Activated naive CD4-positive, alpha-beta T cell treated with anti-CD3 and anti-CD28 coated beads, Interleukin-2, amount 50 U/mL, for 24 hours (primary cell): Measurements from ENCODE around the gene GGT6.
"Not testable (repeated sequence)": the region's sequence is repeated elsewhere in the genome, so short reads cannot be mapped to it uniquely, and the experiment has no call there.

Source experiments
- H3K27ac Mint-ChIP-seq: one replicate; pipeline ENCODE4 v1.8.0; 2021; ENCODE audit warnings: mild to moderate bottlenecking, mixed read lengths
- H3K27me3 Mint-ChIP-seq: one replicate; pipeline ENCODE4 v1.8.0; 2021; ENCODE audit warnings: mixed read lengths
- H3K36me3 Mint-ChIP-seq: one replicate; pipeline ENCODE4 v1.8.0; 2021; ENCODE audit warnings: mixed read lengths
- H3K4me1 Mint-ChIP-seq: one replicate; pipeline ENCODE4 v1.8.0; 2021; ENCODE audit warnings: mixed read lengths
- H3K4me3 Mint-ChIP-seq: one replicate; pipeline ENCODE4 v1.8.0; 2021; ENCODE audit warnings: mild to moderate bottlenecking, mixed read lengths
- H3K9me3 Mint-ChIP-seq: one replicate; pipeline ENCODE4 v1.8.0; 2021; ENCODE audit warnings: mixed read lengths

The GGT6 gene

GRCh38 chr17:4560421-4560820 is at the start of gene GGT6:
Gene GGT6, minus strand, starts transcription at chr17:4560577. Its CDS starts 56 bp downstream, at chr17:4560521.
- Mint-ChIP-seq H3K36me3 (no peaks in the 10 kb centered on the region), H3K27me3 (no peaks in the 10 kb centered on the region), H3K4me3 (no peak within 1 kb of the TSS), H3K27ac (no peak within 1 kb of the TSS), H3K9me3 (no peaks in the 10 kb centered on the region), H3K4me1 (peaks cover 34% of the 10 kb centered on the region)

GRCh38 chr17:4610162-4610561 is 49.8 kb upstream of the GGT6 start:
- Mint-ChIP-seq H3K4me3 (no peak overlapping the region), H3K27me3 (peaks cover 6% of the 10 kb centered on the region), H3K36me3 (no peaks in the 10 kb centered on the region), H3K4me1 (no peaks in the 10 kb centered on the region), H3K27ac (no peak overlapping the region), H3K9me3 (no peaks in the 10 kb centered on the region)

- Mint-ChIP-seq H3K9me3 (no peaks in the 10 kb centered on the region), H3K27ac (no peak overlapping the region), H3K4me3 (no peak overlapping the region), H3K4me1 (no peaks in the 10 kb centered on the region), H3K36me3 (no peaks in the 10 kb centered on the region), H3K27me3 (peaks cover 6% of the 10 kb centered on the region)
Measured at GRCh38 chr17:4609761-4610160, 49.4 kb upstream of the GGT6 start.

GRCh38 chr17:4607773-4608187 is 47.4 kb upstream of the GGT6 start:
- no peaks in the 10 kb centered on the region for H3K9me3 Mint-ChIP-seq
- H3K4me3 Mint-ChIP-seq = no peak overlapping the region
- no peaks in the 10 kb centered on the region for H3K36me3 Mint-ChIP-seq
- H3K27me3 Mint-ChIP-seq = peaks cover 6% of the 10 kb centered on the region
- no peak overlapping the region for H3K27ac Mint-ChIP-seq
- no peaks in the 10 kb centered on the region for H3K4me1 Mint-ChIP-seq

GRCh38 chr17:4607261-4607741 is 46.9 kb upstream of the GGT6 start:
- Mint-ChIP-seq H3K9me3 (no peaks in the 10 kb centered on the region), H3K27ac (no peak overlapping the region), H3K4me3 (no peak overlapping the region), H3K27me3 (peaks cover 6% of the 10 kb centered on the region), H3K4me1 (no peaks in the 10 kb centered on the region), H3K36me3 (no peaks in the 10 kb centered on the region)

GRCh38 chr17:4605826-4606225 is 45.4 kb upstream of the GGT6 start:
- Mint-ChIP-seq H3K9me3 (no peaks in the 10 kb centered on the region), H3K36me3 (no peaks in the 10 kb centered on the region), H3K27me3 (peaks cover 6% of the 10 kb centered on the region), H3K4me3 (no peak overlapping the region), H3K27ac (no peak overlapping the region), H3K4me1 (no peaks in the 10 kb centered on the region)

- not testable (repeated sequence) for H3K36me3 Mint-ChIP-seq, H3K4me1 Mint-ChIP-seq, H3K9me3 Mint-ChIP-seq, H3K27ac Mint-ChIP-seq, H3K4me3 Mint-ChIP-seq, H3K27me3 Mint-ChIP-seq
Measured at GRCh38 chr17:4604736-4605135, 44.4 kb upstream of the GGT6 start.

GRCh38 chr17:4604111-4604644 is 43.8 kb upstream of the GGT6 start:
- no peak overlapping the region for H3K27ac Mint-ChIP-seq
- H3K9me3 Mint-ChIP-seq = no peaks in the 10 kb centered on the region
- H3K36me3 Mint-ChIP-seq = no peaks in the 10 kb centered on the region
- H3K4me1 Mint-ChIP-seq = no peaks in the 10 kb centered on the region
- H3K27me3 Mint-ChIP-seq = peaks cover 4% of the 10 kb centered on the region
- H3K4me3 Mint-ChIP-seq = no peak overlapping the region

- Mint-ChIP-seq H3K4me3 (no peak overlapping the region), H3K27me3 (no peaks in the 10 kb centered on the region), H3K27ac (no peak overlapping the region), H3K9me3 (no peaks in the 10 kb centered on the region), H3K36me3 (no peaks in the 10 kb centered on the region), H3K4me1 (no peaks in the 10 kb centered on the region)
Measured at GRCh38 chr17:4602041-4602440, 41.7 kb upstream of the GGT6 start.

- H3K27ac Mint-ChIP-seq = no peak overlapping the region
- H3K4me3 Mint-ChIP-seq = no peak overlapping the region
Measured at GRCh38 chr17:4601326-4601725, 40.9 kb upstream of the GGT6 start.

GRCh38 chr17:4600563-4600962 is 40.2 kb upstream of the GGT6 start:
- Mint-ChIP-seq H3K4me1 (no peaks in the 10 kb centered on the region), H3K9me3 (no peaks in the 10 kb centered on the region), H3K27me3 (no peaks in the 10 kb centered on the region), H3K36me3 (no peaks in the 10 kb centered on the region), H3K27ac (no peak overlapping the region), H3K4me3 (no peak overlapping the region)

More at GRCh38 chr17:4601326-4601725, 40.9 kb upstream of the GGT6 start:
- Mint-ChIP-seq H3K4me1 (no peaks in the 10 kb centered on the region), H3K27me3 (no peaks in the 10 kb centered on the region), H3K36me3 (no peaks in the 10 kb centered on the region), H3K9me3 (no peaks in the 10 kb centered on the region)

- H3K36me3 Mint-ChIP-seq = no peaks in the 10 kb centered on the region
- H3K4me3 Mint-ChIP-seq = no peak overlapping the region
- H3K4me1 Mint-ChIP-seq = peaks cover 4% of the 10 kb centered on the region
- H3K27me3 Mint-ChIP-seq = no peaks in the 10 kb centered on the region
- no peaks in the 10 kb centered on the region for H3K9me3 Mint-ChIP-seq
- no peak overlapping the region for H3K27ac Mint-ChIP-seq
Measured at GRCh38 chr17:4599505-4600281, 39.3 kb upstream of the GGT6 start.

- H3K27ac Mint-ChIP-seq = no peak overlapping the region
Measured at GRCh38 chr17:4598776-4599504, 38.6 kb upstream of the GGT6 start.

GRCh38 chr17:4597975-4598374 is 37.6 kb upstream of the GGT6 start:
- Mint-ChIP-seq H3K9me3 (no peaks in the 10 kb centered on the region), H3K4me1 (peaks cover 4% of the 10 kb centered on the region), H3K4me3 (no peak overlapping the region), H3K36me3 (no peaks in the 10 kb centered on the region), H3K27me3 (no peaks in the 10 kb centered on the region), H3K27ac (no peak overlapping the region)

More at GRCh38 chr17:4598776-4599504, 38.6 kb upstream of the GGT6 start:
- peaks cover 4% of the 10 kb centered on the region for H3K4me1 Mint-ChIP-seq
- no peaks in the 10 kb centered on the region for H3K36me3 Mint-ChIP-seq
- H3K4me3 Mint-ChIP-seq = no peak overlapping the region
- no peaks in the 10 kb centered on the region for H3K27me3 Mint-ChIP-seq
- no peaks in the 10 kb centered on the region for H3K9me3 Mint-ChIP-seq

GRCh38 chr17:4596636-4597380 is 36.4 kb upstream of the GGT6 start:
- Mint-ChIP-seq H3K27ac (no peak overlapping the region), H3K9me3 (no peaks in the 10 kb centered on the region), H3K4me1 (peaks cover 4% of the 10 kb centered on the region), H3K4me3 (no peak overlapping the region), H3K27me3 (no peaks in the 10 kb centered on the region), H3K36me3 (no peaks in the 10 kb centered on the region)
